Activated T-cell treated with anti-CD3 and anti-CD28 coated beads for 1 hour (primary cell): ENCODE measurements around the gene SH3GLB2.
"Not testable (repeated sequence)": the region's sequence is repeated elsewhere in the genome, so short reads cannot be mapped to it uniquely, and the experiment has no call there.

Experiments used
- DNase-seq: peaks from one replicate; pipeline ENCODE4 v3.0.0-alpha.2; 2020; ENCODE audit warnings: low read depth

Gene SH3GLB2

DNA sequence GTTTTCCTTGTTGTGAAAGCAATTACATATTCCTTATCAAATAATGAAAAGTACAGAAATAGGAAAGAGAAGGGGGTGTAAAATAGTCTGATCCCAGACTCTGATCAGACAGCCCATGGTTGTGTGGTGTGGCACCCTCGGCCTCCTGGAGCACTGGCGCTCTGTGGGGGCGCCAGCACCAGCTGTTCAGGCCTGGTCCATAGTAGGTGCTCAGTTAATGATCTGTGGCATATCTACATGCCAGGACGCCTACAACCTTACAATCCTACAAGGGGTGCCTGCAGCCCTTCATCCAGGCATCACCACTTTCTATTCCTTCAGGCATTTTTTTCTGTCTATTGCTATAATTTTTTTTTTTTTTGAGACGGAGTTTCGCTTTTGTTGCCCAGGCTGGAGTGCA is 24.9 kb upstream of the SH3GLB2 start:
- no peak for DNase-seq

DNA sequence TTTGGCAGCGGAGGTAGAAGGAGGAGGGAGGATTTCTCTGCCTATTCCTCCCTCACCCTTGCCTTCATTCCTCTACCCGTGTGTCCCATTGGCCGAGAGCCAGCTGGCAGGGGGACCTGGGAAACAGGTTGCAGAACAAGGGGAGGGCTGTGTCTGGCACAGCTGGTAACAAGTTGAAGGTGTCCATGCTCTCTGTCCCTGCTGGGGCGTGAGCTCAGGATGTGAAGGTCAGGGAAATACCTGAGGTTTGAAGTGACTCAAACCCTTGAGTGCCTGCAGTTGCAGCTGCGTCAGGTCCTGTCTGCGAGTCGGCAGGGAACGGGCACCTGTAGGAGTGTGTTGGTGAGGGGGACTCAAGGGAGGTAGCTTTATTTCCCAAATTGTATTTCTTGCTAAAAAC is 24.5 kb upstream of the SH3GLB2 start:
- no peak for DNase-seq

DNA sequence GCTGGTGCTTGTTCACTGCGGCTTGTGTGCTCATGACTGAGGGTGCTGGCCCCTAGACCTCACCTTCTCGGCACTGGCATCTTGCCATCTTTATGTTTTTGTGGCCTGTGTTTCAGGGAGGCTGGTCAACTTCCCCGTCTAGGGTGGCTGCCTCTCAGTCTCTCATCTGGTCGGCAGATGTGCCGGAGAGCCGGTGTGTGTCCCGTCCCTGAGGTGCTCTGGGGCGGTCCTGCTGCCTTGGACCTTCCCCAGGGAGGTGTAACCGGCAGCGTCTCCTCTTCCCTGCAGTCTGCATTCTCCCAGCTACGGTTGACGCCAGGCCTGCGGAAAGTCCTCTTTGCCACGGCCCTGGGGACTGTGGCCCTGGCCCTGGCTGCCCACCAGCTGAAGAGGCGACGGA is 13.9 kb upstream of the SH3GLB2 start:
- no peak for DNase-seq

DNA sequence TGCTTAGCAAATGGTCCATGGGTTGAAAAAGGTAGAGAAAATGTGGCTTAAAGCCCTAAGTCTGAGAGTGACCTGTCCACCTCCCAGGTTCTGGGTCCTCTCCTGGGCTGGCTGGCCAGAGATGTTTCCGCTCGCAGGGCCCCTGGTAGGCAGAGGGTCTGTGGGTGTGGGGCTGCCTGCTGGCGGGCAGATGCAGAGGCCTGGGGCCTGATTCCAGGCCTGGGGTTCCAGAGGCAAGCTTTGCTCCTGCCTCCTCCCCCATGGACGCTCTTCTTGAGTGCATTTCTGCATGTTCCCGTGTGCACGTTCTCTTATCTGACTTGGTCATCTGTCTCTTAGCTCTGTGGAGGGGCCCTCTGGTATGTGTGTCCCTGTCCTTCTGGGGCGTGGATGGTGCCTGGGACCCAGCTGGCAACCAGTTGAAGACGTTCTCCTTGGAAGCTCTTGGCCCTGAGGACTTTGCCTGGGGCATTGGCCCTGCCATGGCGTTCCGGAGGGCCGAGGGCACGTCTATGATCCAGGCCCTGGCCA is 12.0 kb upstream of the SH3GLB2 start:
- no peak for DNase-seq

DNA sequence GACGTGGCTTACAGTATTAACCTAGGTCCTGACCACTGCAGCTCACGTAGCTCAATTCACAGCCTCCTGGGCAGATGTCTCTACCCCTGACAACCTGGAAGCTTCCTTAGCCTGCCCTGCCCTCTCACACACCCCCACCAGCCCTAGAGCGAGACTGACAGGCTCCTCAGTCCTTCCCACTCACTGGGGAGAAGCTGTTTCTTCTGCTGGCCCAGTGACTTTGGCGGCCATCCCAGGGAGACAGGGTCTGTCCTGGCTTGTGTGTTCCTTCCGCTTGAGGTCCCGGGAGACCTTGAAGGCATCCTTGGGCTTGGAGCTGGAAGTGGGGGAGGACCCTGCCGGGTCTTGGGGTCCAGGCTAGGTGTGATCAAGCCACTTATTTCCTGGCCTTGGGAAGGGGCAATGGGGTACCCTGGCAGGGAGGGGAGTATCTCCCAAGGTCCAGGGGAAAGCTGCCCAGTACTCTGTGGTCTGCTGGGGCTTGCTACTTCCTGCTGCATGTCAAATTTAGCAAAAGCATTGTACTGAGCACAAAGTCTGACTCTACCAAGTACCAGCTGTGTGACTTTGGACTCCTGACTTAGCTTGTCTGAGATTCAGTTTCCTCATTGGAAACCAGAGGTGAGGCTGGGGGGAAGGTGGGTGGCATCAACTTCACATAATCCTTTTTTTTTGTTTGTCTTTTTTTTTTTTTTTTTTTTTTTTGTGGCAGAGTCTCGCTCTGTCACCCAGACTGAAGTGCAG is 10.2 kb upstream of the SH3GLB2 start:
- DNase-seq: no peak

DNA sequence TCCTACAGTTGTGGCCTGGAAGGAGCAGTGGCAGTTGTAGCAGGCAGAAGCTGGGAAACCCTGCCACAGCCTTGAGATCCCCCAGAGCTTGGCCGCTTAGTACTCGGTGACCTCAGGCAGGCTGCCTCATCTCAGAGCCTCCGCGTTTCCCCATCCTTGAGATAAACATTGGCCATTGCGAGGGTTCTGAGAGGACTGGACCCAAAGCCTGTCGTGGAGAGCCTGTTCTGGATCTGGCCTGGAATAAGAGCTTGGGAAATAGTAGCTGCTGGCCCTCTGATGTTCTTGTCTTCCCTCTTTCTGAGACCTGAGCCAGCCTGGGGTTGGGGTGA is 9.6 kb upstream of the SH3GLB2 start:
- no peak for DNase-seq

DNA sequence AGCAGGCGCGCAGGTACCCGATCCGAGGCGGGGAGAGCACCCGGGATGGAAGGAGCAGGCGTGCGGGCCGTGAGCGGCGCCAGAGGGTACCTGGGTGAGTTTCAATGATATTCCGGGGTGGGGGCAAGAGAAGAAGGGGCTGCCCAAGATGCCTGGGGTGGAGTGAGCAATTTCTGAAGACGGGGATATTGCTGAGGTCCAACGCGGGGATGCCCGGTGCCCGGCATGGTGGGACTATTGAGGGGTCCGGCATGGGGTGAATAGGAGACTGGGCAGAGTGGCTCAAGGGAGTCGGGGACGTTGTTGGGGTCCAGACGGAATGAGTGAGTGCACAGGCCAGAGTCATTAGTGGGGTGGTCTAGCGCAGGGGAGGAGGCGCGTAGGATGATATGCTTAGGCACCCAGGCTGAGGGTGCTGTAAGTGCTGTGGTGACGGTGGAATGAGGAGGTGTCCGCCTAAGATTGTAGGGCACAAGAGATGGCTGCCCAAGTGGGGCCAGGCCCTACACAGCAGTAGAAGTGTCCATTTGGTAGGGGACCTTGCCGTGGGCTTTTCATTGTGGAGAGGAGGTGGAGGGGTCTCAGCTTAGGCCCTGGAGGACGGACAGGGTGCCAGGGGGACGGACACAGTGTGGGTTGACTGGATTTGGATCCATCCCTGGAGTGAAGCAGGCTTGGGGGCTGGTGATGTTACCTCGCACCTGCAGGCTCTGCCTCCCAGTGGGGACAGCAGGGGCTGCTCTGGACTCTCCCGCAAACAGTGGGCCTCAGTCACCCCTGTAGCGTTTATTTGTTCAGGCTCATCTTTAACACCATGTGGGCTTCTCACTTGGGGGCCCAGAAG is 9.0 kb upstream of the SH3GLB2 start:
- DNase-seq: no peak

DNA sequence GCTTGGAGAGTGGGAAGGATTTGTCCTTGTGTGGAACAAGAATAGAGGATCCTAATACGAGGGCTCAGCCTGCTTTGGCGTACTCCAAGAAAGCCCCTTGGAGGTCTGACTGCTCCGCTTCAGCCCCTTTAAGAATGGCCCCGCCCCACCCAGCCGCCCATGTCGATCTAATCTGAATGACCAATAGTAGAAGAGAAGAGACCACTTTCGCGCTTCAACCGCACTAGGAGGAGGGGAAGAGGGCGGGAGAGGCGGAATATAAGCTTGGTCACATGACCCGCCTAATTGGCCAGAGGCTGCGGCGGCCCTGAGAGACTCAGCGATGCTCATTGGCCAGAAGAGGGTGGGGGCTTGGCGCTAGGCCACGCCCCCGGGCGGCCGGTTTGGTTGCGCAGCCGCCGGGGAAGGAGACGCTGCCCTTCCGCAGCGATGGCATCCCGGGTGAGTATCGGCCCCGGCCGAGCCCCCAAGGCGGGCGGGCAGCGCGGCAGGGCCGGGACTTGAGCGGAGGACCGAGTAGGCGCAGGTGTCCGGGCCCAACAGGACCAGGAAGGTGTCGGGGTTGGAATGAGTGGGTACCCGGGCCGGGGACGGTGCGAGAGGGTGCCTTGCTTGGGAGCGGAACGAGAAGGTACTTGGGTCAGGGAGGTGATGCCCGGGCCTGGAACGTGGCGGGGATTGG is 8.3 kb upstream of the SH3GLB2 start, which contains the start of gene MIGA2:
Gene MIGA2 (plus strand): TSS at position 386 of the 682 bp plus-strand sequence. CDS start 3,969 bp downstream, outside the sequence.
- DNase-seq: peak; percentile 84

DNA sequence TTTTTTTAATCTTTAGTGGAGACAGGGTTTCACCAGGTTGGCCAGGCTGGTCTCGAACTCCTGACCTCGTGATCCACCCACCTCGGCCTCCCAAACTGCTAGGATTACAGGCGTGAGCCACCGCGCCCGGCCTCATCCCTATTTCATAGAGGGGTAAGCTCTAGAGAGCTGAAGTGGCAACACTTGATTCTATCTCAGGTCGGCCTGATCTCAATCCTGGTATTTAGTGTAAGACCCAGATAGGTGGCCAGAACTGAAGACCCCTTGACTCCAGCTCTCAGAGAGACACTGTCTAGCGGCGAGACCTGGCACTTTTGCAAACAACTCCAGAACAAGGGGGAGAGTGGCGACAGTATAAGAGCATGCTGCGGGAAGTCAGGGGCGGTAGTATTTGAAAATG is 7.7 kb upstream of the SH3GLB2 start:
- DNase-seq: not testable (repeated sequence)

DNA sequence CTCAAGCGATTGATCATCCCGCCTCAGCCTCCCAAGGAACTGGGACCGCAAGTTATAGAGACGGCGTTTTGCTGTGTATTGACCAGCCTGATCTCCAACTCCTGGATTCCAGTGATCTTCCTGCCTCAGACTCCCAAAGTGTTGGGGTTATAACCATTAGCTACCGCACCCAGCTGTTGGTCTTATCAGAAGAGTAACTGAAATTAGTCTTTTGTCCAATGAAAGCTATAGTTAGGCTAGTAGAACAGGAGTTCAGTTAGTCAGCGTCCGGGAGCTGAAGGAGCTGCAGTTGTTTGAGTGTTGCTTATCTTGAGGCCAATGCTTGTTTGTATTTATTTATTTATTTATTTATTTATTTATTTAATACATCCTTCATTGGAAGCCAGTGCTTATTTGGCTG is 5.1 kb upstream of the SH3GLB2 start:
- no peak for DNase-seq

DNA sequence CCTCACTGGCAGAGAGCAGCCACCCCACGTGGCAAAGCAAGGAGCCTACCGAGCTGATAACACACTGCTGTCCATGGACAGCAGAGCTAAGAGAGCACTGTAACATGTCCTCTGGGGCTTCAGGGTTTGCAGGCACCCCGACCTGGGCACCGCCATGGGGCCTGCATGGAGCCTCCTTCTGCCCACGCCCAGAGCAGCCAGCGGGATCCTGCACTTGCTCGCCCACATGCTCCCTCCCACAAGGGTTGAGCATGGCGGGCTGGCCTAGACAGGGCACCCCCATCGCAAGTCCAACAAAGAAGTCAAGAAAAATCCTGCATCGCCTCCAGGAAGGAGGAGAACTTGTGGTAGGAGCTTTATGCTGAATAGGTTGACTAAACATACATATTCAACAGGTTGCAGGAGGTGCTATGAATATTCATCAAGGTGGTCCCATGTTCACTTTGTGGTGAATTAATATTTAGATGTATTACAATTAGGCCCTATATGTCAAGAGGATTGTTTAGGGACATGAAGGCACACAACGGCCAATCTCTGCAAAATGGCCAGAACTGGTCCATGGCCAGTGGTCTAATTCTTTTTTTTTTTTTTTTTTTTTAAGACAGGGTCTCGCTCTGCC is 4.5 kb upstream of the SH3GLB2 start:
- no peak for DNase-seq

DNA sequence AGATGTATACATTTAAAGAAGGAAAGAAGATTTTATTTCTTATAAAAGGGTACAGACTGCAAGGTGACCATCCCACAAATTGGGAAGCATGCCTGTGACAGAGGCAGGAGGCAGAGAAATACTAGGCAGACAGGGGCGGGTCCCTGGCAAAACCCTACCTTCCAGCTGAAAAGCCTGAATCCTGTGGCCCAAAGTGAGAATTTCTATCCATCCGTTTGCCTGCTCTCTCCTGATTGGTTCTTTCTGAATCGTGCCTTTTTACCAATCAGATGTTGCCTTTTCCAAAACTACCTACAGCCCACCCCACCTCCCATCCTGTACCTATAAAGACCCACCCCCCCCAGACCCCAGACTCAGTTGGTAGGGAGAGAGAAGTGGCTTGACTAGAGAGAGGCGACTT is 3.4 kb upstream of the SH3GLB2 start:
- no peak for DNase-seq

DNA sequence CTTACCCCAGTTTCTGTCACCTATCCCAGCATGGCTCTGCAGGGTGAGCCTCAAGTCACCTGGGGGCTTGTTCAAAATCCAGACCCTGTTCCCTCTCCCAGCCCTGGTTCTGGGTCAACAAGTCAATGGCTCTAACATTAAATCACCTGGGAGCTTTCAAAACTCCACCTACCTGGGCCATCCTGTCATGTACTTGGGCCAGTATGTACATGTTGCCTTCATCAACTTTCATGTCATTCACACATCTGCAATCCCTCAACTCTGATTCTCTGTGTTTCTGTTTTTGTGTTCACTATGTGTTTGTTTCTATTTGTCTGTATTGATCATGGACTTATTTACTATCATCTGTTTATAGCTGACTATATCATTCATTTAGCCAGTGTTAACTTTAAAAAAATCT is 2.1 kb upstream of the SH3GLB2 start:
- DNase-seq: no peak

DNA sequence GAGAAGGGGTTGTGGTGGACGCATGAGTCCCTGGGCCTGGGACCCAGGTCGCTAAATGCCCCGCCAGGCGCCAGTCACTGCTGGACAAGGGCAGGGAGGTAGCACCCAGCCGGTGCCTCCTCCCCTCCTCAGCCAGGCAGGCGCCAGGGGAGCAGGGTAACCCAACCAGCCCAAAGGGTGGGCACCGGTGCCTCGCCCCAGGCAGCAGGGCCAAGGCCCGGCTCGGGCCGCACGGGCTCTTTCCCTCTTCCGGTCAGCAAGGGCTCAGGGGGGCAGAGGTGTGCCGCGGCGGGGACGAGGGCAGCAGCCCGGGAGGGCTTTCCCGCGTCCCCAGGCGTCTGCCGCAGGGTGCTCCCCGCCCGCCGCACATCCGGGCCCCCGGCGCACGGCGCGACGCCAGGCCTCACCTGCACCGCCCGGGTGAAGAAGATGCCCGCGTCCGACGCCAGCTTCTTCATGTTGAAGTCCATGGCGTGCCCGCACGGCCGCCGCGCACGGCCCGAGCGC is 393 bp downstream of the SH3GLB2 start:
- peak; percentile 58 for DNase-seq

DNA sequence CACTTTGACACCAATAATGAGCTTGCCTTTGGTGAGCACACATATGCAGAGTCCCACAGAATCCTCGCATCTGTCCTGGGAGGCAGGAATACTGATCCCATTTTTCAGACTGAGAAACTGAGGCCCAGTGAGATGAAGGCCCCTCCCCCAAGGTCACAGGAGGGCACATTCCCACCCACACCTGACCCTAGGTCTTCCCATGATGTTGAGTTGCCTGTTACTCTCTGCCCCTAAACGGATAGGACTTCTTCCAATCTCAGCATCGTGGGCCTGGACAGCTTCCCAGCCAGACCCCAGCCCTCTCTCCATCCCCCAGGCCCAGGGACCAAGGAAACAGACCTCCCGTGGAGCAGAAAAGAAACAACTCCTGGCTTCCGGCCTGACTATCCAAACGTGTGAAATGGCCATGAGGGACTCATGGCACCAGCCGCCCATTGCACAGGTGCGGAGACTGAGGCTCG is 877 bp downstream of the SH3GLB2 start:
- no peak for DNase-seq

DNA sequence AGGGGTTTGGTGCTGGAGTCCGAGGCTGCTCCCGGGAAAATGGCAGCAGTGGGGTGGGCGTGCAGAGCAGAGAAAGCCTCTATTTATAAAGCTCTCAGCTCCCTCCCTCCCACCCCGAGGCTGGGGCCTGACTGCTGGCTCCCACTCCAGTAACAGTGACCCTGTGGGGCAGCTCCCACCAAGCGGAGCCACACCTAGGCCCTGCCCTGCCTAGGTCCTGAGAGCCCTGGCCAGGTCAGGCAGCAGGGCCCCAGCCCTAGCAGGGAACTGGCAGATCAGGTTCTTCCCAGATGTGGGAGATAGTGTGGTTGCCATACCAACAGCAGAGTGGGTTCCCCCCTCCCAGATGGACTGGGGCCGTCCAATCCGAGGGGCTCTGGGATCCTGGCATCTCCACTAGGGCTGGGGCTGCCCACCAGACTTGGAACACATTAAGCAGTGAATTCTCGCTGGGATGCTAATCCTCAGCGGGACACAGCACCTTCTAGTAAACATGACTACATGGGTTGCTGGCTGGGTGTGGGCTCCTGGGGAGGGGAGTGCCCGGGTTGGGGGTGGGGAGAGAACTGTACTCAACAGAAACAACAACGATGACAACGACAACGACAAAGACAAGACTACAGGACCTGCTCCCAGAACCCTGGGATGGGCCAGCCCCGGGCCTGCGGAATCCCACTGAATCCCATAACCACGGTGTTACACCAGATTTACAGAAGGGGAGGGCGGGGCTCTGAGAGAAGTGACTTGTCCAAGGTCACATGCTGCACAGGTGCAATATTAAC is 1.5 kb downstream of the SH3GLB2 start:
- no peak for DNase-seq

DNA sequence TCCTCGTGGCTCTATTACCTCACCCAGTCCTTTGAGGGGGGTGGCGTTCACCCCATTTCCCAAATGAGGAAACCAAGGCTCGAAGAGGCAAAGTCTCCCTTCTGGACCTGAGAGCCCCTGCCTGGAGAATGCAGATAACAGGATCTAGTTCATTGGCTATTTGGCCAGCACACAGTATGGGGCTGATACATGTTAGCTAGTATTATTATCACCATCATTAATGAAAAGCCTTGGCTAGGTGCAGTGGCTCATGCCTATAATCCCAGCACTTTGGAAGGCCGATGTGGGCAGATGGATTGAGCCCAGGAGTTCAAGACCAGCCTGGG is 4.3 kb downstream of the SH3GLB2 start:
- no peak for DNase-seq

DNA sequence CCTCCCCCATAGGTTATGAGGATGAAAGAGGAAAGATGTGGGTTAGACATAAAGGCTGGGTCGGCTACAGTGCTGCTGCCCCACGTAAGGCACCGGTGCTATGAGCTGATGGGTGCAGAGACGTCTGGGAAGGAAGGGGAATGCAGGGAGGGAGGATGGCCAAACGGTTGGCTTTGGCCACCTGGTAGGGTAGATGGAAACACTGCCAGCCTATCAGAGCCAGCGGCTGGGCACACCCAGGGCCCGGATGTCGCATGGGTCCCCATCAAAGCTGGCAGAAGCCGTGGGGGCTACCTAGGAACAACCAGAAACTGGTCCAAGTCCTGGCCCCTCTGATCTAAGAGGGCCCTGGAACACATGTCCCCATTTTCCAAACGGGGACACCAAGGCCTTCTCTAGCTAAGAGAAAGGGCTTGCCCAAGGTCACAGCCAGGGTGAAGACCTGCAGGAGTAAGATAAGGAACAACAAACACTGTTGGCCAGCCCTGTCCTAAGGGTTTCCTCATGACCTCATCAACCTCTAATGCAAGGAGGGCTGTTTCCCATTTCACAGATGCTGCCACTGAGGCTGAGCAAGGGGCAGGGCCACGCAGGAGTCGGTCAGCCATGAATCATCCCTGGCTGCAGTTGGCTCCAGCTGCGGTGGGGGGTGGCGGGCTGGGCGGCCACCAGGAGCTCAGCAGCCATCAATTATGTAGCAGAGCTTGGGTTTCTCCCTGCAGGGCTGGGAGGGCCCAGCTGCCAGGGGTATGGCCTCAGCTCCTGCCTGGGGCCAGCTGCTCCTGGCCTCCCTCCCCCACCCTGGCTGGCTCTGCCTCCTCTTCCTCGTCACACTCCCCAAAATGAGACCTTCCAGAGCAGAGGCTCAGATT is 4.9 kb downstream of the SH3GLB2 start:
- DNase-seq: no peak

DNA sequence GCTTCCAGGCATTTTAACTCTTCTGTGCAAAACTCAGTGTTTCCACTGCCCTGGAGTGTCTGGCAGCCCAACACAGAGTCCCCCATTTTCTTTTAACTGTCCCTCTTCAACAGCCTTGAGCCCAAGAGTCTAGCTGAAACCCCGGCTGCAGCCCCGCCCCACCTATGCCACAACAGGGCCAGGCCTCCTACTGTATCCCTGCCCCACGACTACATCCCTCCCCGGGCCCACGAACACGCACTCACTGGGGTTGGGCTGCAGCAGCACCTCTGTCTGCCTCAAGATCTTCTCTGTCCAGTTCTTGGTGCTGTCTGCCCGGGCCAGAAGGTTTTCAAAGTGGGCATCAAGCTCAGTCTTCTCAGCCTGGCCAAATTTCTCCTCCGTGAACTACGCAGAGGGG is 6.1 kb downstream of the SH3GLB2 start:
- no peak for DNase-seq

DNA sequence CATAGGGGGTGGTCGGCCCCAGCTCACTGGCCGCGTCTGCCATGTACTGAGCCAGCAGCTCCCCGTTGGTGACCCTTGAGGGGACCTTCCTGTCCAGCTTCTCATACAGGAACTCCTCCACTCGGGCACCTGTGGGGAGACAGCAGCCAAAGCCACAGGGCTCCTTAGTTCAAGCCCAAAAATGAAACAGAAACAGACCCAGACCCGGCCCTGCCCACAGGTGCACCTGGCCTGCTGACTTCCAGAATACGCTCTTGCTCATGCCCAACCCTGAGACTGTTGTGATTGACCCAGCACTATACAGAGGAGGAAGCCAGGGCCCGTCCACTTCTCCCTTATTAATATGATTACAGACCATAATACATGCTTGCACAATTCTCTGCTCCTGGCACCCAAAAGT is 7.0 kb downstream of the SH3GLB2 start:
- DNase-seq: no peak
